K562 (cell line): ENCODE results near the gene UGP2. TPM values are rescaled to one million over a fixed set of nuclear protein-coding genes. Genes with fewer than 3 reads are reported as not detected.

Experiments used
- EP400 ChIP-seq: fragments of 450-650 bp; IDR thresholded peaks from 2 replicates; pipeline ENCODE4 v1.6.1; 2017; ENCODE audit warnings: antibody characterized with exemption, mild to moderate bottlenecking, moderate library complexity
- HDGF ChIP-seq: fragments of 450-650 bp; IDR thresholded peaks from 2 replicates; pipeline ENCODE4 v1.6.1; 2016
- HSF4 ChIP-seq: fragments of 250-450 bp; sonication (Bioruptor Pico); IDR thresholded peaks from 2 replicates; pipeline ENCODE4 v2.1.2; 2022; ENCODE audit warnings: mild to moderate bottlenecking, moderate library complexity, borderline replicate concordance
- IRF2 ChIP-seq: sonication (generic); formaldehyde crosslinking; IDR thresholded peaks from 2 replicates; pipeline ENCODE4 v1.8.1; 2022; ENCODE audit warnings: mild to moderate bottlenecking, missing genetic modification reagents
- KDM4B ChIP-seq, 2 experiments: fragments of 450-650 bp in 1 of 2; sonication (generic) in 1 of 2; IDR thresholded peaks; 2 replicates each; pipeline ENCODE4 v1.6.1; 2016 to 2017; ENCODE audit warnings: borderline replicate concordance in 2 of 2, antibody characterized with exemption in 1 of 2, low read depth in 1 of 2, mild to moderate bottlenecking in 1 of 2
- NFIC ChIP-seq: fragments of 450-650 bp; IDR thresholded peaks from 2 replicates; pipeline ENCODE4 v1.6.1; 2017; ENCODE audit warnings: mild to moderate bottlenecking, inconsistent platforms
- NR2C2 ChIP-seq, 2 experiments: fragments of 200-800 bp in 1 of 2; sonication (Bioruptor generic) in 1 of 2; sonication (generic) in 1 of 2; formaldehyde crosslinking in 1 of 2; IDR thresholded peaks; 2 replicates each; pipeline versions ENCODE4 v1.6.1 to v1.8.0; 2016 to 2022; ENCODE audit warnings: mild to moderate bottlenecking in 1 of 2, missing compliant biosample characterization in 1 of 2, missing genetic modification characterization in 1 of 2, missing genetic modification reagents in 1 of 2
- SMAD4 ChIP-seq: fragments of 250-450 bp; sonication (Bioruptor Pico); conservative IDR thresholded peaks from 2 replicates; pipeline ENCODE4 v1.8.0; 2021; ENCODE audit warnings: inconsistent platforms, mild to moderate bottlenecking, moderate library complexity
- XRCC3 ChIP-seq: fragments of 450-650 bp; IDR thresholded peaks from 2 replicates; pipeline ENCODE4 v1.6.1; 2017; ENCODE audit warnings: mild to moderate bottlenecking, moderate library complexity
- ZNF77 ChIP-seq: fragments of 250-450 bp; sonication (Bioruptor Pico); IDR thresholded peaks from 2 replicates; pipeline ENCODE4 v1.5.0; 2020
- polyA plus RNA-seq, 8 experiments: library from polyadenylated mRNA; depleted of rRNA in 4 of 8; stranded (reverse) in 5 of 8; unstranded in 3 of 8; fragments of >200 nt; fragmentation: Nextera tagmentation in 2 of 8; fragmentation: Illumina TruSeq in 1 of 8; extraction: Ambion mirVana in 2 of 8; extraction: Trizol in 1 of 8; gene quantifications; 2 replicates each; pipeline versions ENCODE4 v1.2.1 to v1.2.3, GENCODE V29; 2011 to 2014; ENCODE audit warnings: inconsistent platforms in 1 of 8, missing spikeins in 1 of 8
- total RNA-seq, 7 experiments: library from RNA; depleted of rRNA in 6 of 7; stranded (reverse); fragments of >200 nt in 6 of 7; fragmentation: Illumina TruSeq in 2 of 7; extraction: Trizol in 2 of 7; gene quantifications; 2 replicates each; pipeline versions ENCODE4 v1.2.1 to v1.2.3, GENCODE V29; 2011 to 2021; ENCODE audit warnings: low replicate concordance in 1 of 7
- TF ChIP-seq, protein P1 (sequence below), 2 experiments: fragments of 450-650 bp in 1 of 2; sonication (generic) in 1 of 2; formaldehyde crosslinking in 1 of 2; IDR thresholded peaks; 2 replicates each; pipeline versions ENCODE4 v1.7.1 to v1.9.0; 2016 to 2022; ENCODE audit warnings: inconsistent platforms in 1 of 2, mild to moderate bottlenecking in 1 of 2, missing genetic modification reagents in 1 of 2
- TF ChIP-seq, protein P2 (sequence below): fragments of 250-450 bp; sonication (Bioruptor Pico); IDR thresholded peaks from 2 replicates; pipeline ENCODE4 v1.4.0; 2020; ENCODE audit warnings: borderline replicate concordance
- TF ChIP-seq, protein P3 (sequence below): IDR thresholded peaks from 2 replicates; pipeline ENCODE4 v1.6.1; 2014; ENCODE audit warnings: antibody characterized with exemption

The UGP2 gene
- total and polyA plus RNA-seq, 9 of the 15 experiments (the other 6 are each of a cell fraction or from before 2014, with no cell fraction given), result 25.2 to 69.3 (median 58.9) TPM

DNA sequence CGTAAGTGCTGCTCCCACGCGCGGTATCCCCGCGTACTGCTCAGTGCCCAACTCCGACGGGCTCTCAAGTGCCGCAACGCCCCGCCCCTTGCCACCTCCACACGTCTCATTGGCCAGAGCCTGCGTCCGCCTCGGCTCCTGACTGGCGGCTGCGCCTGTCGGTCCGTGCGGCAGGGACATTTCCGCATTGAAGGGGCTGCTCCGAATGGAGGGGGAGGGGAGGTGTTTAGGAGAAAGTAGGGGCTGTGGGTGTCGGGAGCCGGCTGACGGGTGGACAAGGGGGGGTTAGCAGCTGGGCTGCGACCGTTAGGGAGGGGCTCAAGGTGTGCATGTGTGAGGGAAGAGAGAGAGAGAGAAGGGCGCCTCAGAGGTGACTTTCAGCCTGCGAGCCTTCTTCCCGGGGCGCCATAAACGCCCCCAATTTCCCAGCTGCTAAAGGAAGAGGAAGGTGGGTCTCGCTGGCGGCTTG lies 877 bp upstream of the UGP2 start (continued):
- TF ChIP-seq, protein P1, sequence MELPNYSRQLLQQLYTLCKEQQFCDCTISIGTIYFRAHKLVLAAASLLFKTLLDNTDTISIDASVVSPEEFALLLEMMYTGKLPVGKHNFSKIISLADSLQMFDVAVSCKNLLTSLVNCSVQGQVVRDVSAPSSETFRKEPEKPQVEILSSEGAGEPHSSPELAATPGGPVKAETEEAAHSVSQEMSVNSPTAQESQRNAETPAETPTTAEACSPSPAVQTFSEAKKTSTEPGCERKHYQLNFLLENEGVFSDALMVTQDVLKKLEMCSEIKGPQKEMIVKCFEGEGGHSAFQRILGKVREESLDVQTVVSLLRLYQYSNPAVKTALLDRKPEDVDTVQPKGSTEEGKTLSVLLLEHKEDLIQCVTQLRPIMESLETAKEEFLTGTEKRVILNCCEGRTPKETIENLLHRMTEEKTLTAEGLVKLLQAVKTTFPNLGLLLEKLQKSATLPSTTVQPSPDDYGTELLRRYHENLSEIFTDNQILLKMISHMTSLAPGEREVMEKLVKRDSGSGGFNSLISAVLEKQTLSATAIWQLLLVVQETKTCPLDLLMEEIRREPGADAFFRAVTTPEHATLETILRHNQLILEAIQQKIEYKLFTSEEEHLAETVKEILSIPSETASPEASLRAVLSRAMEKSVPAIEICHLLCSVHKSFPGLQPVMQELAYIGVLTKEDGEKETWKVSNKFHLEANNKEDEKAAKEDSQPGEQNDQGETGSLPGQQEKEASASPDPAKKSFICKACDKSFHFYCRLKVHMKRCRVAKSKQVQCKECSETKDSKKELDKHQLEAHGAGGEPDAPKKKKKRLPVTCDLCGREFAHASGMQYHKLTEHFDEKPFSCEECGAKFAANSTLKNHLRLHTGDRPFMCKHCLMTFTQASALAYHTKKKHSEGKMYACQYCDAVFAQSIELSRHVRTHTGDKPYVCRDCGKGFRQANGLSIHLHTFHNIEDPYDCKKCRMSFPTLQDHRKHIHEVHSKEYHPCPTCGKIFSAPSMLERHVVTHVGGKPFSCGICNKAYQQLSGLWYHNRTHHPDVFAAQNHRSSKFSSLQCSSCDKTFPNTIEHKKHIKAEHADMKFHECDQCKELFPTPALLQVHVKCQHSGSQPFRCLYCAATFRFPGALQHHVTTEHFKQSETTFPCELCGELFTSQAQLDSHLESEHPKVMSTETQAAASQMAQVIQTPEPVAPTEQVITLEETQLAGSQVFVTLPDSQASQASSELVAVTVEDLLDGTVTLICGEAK (IDR thresholded peaks at IDR 0.05), result no peak; the same call in 1 of the 2 replicates
- TF ChIP-seq, protein P1 (CRISPR knock-in tag; IDR thresholded peaks at IDR 0.05), result no peak
- TF ChIP-seq NFIC (peak; percentile 67), HSF4 (no peak), ZNF77 (CRISPR knock-in tag) (no peak), NR2C2 (CRISPR knock-in tag; IDR thresholded peaks at IDR 0.05) (no peak), NR2C2 (tag; IDR thresholded peaks at IDR 0.05) (no peak), XRCC3 (no peak), HDGF (no peak), SMAD4 (CRISPR knock-in tag) (no peak), KDM4B (IDR thresholded peaks at IDR 0.05; ENCODE audit: borderline replicate concordance in 2 of 2, low read depth in 1 of 2) (no peak), IRF2 (CRISPR knock-in tag) (no peak), EP400 (peak; percentile 91)
- TF ChIP-seq, protein P2, sequence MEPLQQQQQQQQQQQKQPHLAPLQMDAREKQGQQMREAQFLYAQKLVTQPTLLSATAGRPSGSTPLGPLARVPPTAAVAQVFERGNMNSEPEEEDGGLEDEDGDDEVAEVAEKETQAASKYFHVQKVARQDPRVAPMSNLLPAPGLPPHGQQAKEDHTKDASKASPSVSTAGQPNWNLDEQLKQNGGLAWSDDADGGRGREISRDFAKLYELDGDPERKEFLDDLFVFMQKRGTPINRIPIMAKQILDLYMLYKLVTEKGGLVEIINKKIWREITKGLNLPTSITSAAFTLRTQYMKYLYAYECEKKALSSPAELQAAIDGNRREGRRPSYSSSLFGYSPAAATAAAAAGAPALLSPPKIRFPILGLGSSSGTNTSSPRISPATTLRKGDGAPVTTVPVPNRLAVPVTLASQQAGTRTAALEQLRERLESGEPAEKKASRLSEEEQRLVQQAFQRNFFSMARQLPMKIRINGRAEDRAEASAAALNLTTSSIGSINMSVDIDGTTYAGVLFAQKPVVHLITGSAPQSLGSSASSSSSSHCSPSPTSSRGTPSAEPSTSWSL (CRISPR knock-in tag), result no peak
- TF ChIP-seq, protein P3, sequence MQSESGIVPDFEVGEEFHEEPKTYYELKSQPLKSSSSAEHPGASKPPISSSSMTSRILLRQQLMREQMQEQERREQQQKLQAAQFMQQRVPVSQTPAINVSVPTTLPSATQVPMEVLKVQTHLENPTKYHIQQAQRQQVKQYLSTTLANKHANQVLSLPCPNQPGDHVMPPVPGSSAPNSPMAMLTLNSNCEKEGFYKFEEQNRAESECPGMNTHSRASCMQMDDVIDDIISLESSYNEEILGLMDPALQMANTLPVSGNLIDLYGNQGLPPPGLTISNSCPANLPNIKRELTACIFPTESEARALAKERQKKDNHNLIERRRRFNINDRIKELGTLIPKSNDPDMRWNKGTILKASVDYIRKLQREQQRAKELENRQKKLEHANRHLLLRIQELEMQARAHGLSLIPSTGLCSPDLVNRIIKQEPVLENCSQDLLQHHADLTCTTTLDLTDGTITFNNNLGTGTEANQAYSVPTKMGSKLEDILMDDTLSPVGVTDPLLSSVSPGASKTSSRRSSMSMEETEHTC, result no peak
